ENCODE measurements around the gene VWF.

- TF ChIP-seq SUZ12 (IDR thresholded peaks at IDR 0.05; ENCODE audit: extremely low read depth, insufficient read depth, insufficient read length) (no peak), YY1 (IDR thresholded peaks at IDR 0.05; ENCODE audit: insufficient read depth, insufficient read length) (no peak)
Observed at GRCh38 chr12:6038160-6038559, 86.3 kb downstream of the VWF start.
